Neural progenitor cell (in vitro differentiated cells): ENCODE measurements around the gene CTDSPL2. TPM values are rescaled to one million over a fixed set of nuclear protein-coding genes. Genes with fewer than 3 reads are reported as not detected.

Experiments
- DNase-seq: peaks from one replicate; pipeline ENCODE4 v3.0.0-alpha.2; 2016; ENCODE audit warnings: low spot score
- H2AFZ ChIP-seq: fragments of 200-600 bp; sonication (generic); replicated peaks from 2 replicates; pipeline ENCODE4 v1.6.1; 2016; ENCODE audit warnings: antibody characterized with exemption
- H3F3A ChIP-seq: fragments of 200-600 bp; sonication (generic); 2 replicates; pipeline ENCODE4 v1.6.1; 2016; ENCODE audit warnings: antibody characterized with exemption, low read depth
- H3K27ac ChIP-seq: fragments of 200-600 bp; sonication (generic); 2 replicates; pipeline ENCODE4 v1.5.1; 2016; ENCODE audit warnings: mild to moderate bottlenecking
- H3K27me3 ChIP-seq: fragments of 200-600 bp; sonication (generic); 2 replicates; pipeline ENCODE4 v1.6.1; 2016; ENCODE audit warnings: mild to moderate bottlenecking, moderate library complexity
- H3K36me3 ChIP-seq: fragments of 200-600 bp; sonication (generic); 2 replicates; pipeline ENCODE4 v1.5.1; 2016
- H3K4me1 ChIP-seq: fragments of 200-600 bp; sonication (generic); 2 replicates; pipeline ENCODE4 v1.6.1; 2016; ENCODE audit warnings: mixed run types
- H3K4me2 ChIP-seq: fragments of 200-600 bp; sonication (generic); 2 replicates; pipeline ENCODE4 v1.6.1; 2016
- H3K4me3 ChIP-seq: fragments of 200-600 bp; sonication (generic); 2 replicates; pipeline ENCODE4 v1.5.1; 2016
- H3K79me2 ChIP-seq: fragments of 200-600 bp; sonication (generic); 2 replicates; pipeline ENCODE4 v1.6.1; 2016; ENCODE audit warnings: low read depth
- H3K9ac ChIP-seq: fragments of 200-600 bp; sonication (generic); 2 replicates; pipeline ENCODE4 v1.6.1; 2016
- H3K9me3 ChIP-seq: fragments of 200-600 bp; sonication (generic); 2 replicates; pipeline ENCODE4 v1.5.1; 2016; ENCODE audit warnings: low read depth
- H4K20me1 ChIP-seq: fragments of 200-600 bp; sonication (generic); 2 replicates; pipeline ENCODE4 v1.6.1; 2016; ENCODE audit warnings: low read depth
- H3K27ac Mint-ChIP-seq: 3 replicates; pipeline ENCODE4 v1.8.0; 2021; ENCODE audit warnings: mixed read lengths
- H3K27me3 Mint-ChIP-seq: 2 replicates; pipeline ENCODE4 v1.8.0; 2022; ENCODE audit warnings: low read depth, mild to moderate bottlenecking, inconsistent platforms, moderate library complexity, mixed read lengths; ENCODE audit not compliant: insufficient read depth
- H3K36me3 Mint-ChIP-seq: 3 replicates; pipeline ENCODE4 v1.8.0; 2021; ENCODE audit warnings: mixed read lengths
- H3K4me1 Mint-ChIP-seq: 3 replicates; pipeline ENCODE4 v1.8.0; 2021; ENCODE audit warnings: mixed read lengths
- H3K4me3 Mint-ChIP-seq: 3 replicates; pipeline ENCODE4 v1.8.0; 2021; ENCODE audit warnings: mild to moderate bottlenecking, moderate library complexity, mixed read lengths
- H3K9me3 Mint-ChIP-seq: 3 replicates; pipeline ENCODE4 v1.8.0; 2020; ENCODE audit warnings: mixed read lengths
- CTCF ChIP-seq: fragments of 200-600 bp; sonication (generic); IDR thresholded peaks from 2 replicates; pipeline ENCODE4 v1.5.1; 2017; ENCODE audit warnings: antibody characterized with exemption, mild to moderate bottlenecking
- EZH2 ChIP-seq: fragments of 200-600 bp; sonication (generic); IDR thresholded peaks from 2 replicates; pipeline ENCODE4 v1.6.1; 2017; ENCODE audit warnings: antibody characterized with exemption, mild to moderate bottlenecking, moderate library complexity
- EZH2phosphoT487 ChIP-seq: fragments of 200-600 bp; sonication (generic); IDR thresholded peaks from 2 replicates; pipeline ENCODE4 v1.6.1; 2017; ENCODE audit warnings: antibody characterized with exemption
- total RNA-seq: library from RNA; depleted of rRNA; stranded (reverse); fragments of >200 nt; gene quantifications from 2 replicates; pipeline ENCODE4 v1.2.3, GENCODE V29; 2015; ENCODE audit warnings: low replicate concordance

The CTDSPL2 gene
- total RNA-seq, 1 donor from 2014 or later, result 207 TPM

DNA sequence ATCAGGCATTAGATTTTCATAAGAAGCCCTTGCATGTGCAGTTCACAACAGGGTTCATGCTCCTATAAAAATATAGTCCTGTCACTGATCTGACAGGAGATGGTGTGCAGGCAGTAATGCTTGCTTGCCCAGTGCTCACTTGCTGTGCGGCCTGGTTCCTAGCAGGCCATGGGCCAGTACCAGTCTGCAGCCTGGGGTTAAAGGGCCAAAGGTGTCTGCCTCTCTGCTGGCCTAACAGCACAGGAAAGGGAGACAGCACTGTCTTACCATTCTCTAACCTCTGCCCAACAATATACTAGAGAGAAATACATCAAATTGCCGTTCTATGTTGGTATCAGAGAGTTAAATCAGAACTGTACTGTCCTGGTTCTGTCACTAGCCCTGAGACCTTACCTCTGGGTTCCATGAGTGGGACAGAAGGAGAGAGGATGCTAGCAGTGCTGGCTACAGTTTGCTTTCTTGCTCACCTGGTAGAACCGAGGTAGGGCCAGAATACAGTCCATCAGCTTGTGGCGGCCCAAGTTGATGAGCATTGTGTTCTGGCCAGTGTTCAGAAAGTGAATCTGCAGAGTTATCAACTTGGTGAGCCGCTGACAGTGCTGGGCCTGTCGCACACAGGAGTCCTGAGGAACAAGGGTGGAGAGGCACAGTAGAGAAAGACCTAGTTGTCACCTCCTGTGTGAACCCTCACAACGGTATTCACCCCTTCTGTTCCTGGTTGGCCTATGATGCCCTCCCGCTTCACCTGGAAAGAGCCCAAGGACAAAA lies 138.1 kb downstream of the CTDSPL2 start:
- H3K4me1 Mint-ChIP-seq, result no peaks in the 10 kb centered on the region
- no peaks in the 10 kb centered on the region for H3F3A ChIP-seq
- no peak overlapping the region for H3K4me3 ChIP-seq
- no peak overlapping the region for H3K27ac ChIP-seq
- TF ChIP-seq EZH2, result no peak
- no peak for TF ChIP-seq CTCF
- no peak for TF ChIP-seq EZH2phosphoT487
- H3K79me2 ChIP-seq, result no peaks in the 10 kb centered on the region
- no peaks in the 10 kb centered on the region for H3K27me3 ChIP-seq
- H3K9me3 Mint-ChIP-seq, result peaks cover 22% of the 10 kb centered on the region
- DNase-seq, result no peak
- H4K20me1 ChIP-seq, result no peaks in the 10 kb centered on the region
- H3K4me1 ChIP-seq, result no peaks in the 10 kb centered on the region
- H3K27ac Mint-ChIP-seq, result no peak overlapping the region
- peaks cover 60% of the 10 kb centered on the region for H3K36me3 Mint-ChIP-seq
- H3K9me3 ChIP-seq, result peaks cover 5% of the 10 kb centered on the region
- H3K36me3 ChIP-seq, result peaks cover 39% of the 10 kb centered on the region
- H3K4me3 Mint-ChIP-seq, result no peak overlapping the region
- no peak overlapping the region for H3K4me2 ChIP-seq
- no peaks in the 10 kb centered on the region for H3K27me3 Mint-ChIP-seq
- no peak overlapping the region for H3K9ac ChIP-seq
- H2AFZ ChIP-seq, result no peak overlapping the region

- Histone ChIP-seq H2AFZ (no peak overlapping the region), H4K20me1 (no peaks in the 10 kb centered on the region), H3F3A (no peaks in the 10 kb centered on the region), H3K9me3 (peaks cover 5% of the 10 kb centered on the region), H3K9ac (no peak overlapping the region), H3K79me2 (no peaks in the 10 kb centered on the region), H3K4me2 (no peak overlapping the region), H3K36me3 (peaks cover 39% of the 10 kb centered on the region), H3K27ac (no peak overlapping the region), H3K4me3 (no peak overlapping the region), H3K27me3 (no peaks in the 10 kb centered on the region), H3K4me1 (no peaks in the 10 kb centered on the region)
- Mint-ChIP-seq H3K4me3 (no peak overlapping the region), H3K4me1 (no peaks in the 10 kb centered on the region), H3K27me3 (no peaks in the 10 kb centered on the region), H3K9me3 (peaks cover 22% of the 10 kb centered on the region), H3K27ac (no peak overlapping the region), H3K36me3 (peaks cover 56% of the 10 kb centered on the region)
- TF ChIP-seq EZH2phosphoT487 (no peak), EZH2 (no peak), CTCF (no peak)
- no peak for DNase-seq
Observed at GRCh38 chr15:44566155-44566540, 138.7 kb downstream of the CTDSPL2 start.

- no peaks in the 10 kb centered on the region for H3F3A ChIP-seq
- H3K4me2 ChIP-seq, result no peak overlapping the region
- DNase-seq, result no peak
- no peaks in the 10 kb centered on the region for H4K20me1 ChIP-seq
- Mint-ChIP-seq H3K4me3 (no peak overlapping the region), H3K4me1 (no peaks in the 10 kb centered on the region), H3K27ac (no peak overlapping the region), H3K9me3 (peaks cover 22% of the 10 kb centered on the region), H3K27me3 (no peaks in the 10 kb centered on the region), H3K36me3 (peaks cover 45% of the 10 kb centered on the region)
- H3K36me3 ChIP-seq, result peaks cover 22% of the 10 kb centered on the region
- H3K79me2 ChIP-seq, result no peaks in the 10 kb centered on the region
- H3K27ac ChIP-seq, result no peak overlapping the region
- no peak overlapping the region for H3K9ac ChIP-seq
- no peaks in the 10 kb centered on the region for H3K4me1 ChIP-seq
- H3K9me3 ChIP-seq, result peaks cover 5% of the 10 kb centered on the region
- H2AFZ ChIP-seq, result no peak overlapping the region
- H3K4me3 ChIP-seq, result no peak overlapping the region
- H3K27me3 ChIP-seq, result no peaks in the 10 kb centered on the region
- TF ChIP-seq EZH2, result no peak
- TF ChIP-seq CTCF, result no peak
- TF ChIP-seq EZH2phosphoT487, result no peak
Observed at GRCh38 chr15:44568338-44568737, 140.9 kb downstream of the CTDSPL2 start.
